ENCODE measurements around the gene GPS1.
A peak's percentile ranks its signal among the peaks of the same experiment; 100 is the strongest.

GPS1 gene

DNA sequence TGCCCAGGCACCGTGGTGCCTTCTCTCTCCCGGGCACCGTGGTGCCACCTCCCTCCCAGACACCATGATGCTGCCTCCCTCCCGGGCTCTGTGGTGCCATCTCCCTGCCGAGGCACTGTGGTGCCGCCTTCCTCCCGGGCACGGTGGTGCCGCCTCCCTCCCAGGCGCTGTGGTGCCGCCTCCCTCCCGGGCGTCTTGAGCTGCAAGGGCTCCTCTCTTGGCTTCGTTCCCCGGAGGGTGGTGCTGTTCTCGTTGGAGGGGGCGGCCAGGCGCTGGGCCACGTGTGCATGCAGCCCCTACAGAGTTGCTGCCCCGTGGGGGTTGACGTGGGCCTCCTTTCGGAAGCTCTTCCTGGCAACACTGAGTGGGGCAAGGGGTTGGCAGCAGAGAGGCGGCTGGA is 37.3 kb upstream of the GPS1 start:
- no peak for DNase-seq (ENCODE audit: low read depth, low spot score)

- DNase-seq (ENCODE audit: low read depth, low spot score) = no peak
Observed at GRCh38 chr17:82014971-82015310, 36.8 kb upstream of the GPS1 start.

- no peak for DNase-seq (ENCODE audit: low read depth, low spot score)
Observed at GRCh38 chr17:82015311-82015971, 36.3 kb upstream of the GPS1 start.

GRCh38 chr17:82016061-82016874 is 35.4 kb upstream of the GPS1 start:
- no peak for DNase-seq (ENCODE audit: low read depth, low spot score)

DNA sequence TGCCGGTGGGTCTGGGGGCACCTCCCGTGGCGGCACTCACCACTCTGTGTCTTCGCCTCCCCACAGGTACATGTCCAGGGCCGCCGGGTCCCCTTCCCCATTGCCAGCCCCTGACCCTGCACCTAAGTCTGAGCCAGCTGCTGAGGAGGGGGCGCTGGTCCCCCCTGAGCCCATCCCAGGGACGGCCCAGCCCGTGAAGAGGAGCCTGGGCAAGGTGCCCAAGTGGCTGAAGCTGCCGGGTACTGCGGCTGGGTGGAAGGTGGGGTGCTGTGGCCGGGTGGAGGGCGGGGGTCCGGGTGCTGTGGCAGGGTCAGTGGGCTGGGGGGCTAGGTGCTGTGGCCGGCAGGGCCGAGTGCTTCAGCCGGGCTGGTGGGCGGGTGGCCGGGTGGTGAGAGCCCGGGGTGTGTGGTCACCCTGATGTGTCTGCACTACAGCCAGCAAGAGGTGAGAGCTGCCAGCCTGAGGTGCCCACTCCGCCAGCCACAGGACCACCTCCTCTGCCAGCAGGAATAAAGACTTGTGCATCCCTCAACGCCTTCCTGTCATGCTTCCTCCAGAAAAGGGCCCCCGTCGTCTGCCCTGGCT is 34.7 kb upstream of the GPS1 start:
- no peak for DNase-seq (ENCODE audit: low read depth, low spot score)

DNA sequence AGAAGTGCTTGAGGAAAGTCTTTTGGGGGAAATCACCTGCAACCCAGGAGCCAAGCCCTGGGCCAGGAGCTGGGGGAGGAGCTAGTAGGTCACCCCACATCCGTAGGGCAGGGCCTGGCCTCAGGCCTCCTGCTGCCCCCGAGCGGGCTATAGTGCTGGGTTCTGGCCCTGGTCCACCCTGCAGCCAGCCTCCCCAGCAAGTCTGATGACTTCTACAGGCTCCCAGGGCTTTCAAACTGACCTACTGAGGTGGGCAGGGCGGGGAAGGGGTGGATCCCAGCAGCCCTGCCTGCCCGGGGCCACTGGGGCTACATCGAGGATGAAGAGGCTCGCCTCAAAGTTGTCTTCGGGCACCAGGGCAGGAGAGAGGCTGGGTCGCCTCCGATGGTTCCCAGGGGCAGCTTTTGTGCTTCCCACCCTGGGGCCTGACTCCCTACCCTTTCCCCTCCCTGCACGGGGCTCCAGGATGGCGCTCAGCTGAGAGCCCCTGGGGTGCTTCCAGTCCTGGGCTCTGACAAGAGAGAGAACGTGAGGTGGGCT is 34.0 kb upstream of the GPS1 start:
- DNase-seq (ENCODE audit: low read depth, low spot score) = no peak

GRCh38 chr17:82018152-82018988 is 33.3 kb upstream of the GPS1 start:
- no peak for DNase-seq (ENCODE audit: low read depth, low spot score)

- DNase-seq (ENCODE audit: low read depth, low spot score) = no peak
Observed at GRCh38 chr17:82018989-82019689, 32.6 kb upstream of the GPS1 start.

DNA sequence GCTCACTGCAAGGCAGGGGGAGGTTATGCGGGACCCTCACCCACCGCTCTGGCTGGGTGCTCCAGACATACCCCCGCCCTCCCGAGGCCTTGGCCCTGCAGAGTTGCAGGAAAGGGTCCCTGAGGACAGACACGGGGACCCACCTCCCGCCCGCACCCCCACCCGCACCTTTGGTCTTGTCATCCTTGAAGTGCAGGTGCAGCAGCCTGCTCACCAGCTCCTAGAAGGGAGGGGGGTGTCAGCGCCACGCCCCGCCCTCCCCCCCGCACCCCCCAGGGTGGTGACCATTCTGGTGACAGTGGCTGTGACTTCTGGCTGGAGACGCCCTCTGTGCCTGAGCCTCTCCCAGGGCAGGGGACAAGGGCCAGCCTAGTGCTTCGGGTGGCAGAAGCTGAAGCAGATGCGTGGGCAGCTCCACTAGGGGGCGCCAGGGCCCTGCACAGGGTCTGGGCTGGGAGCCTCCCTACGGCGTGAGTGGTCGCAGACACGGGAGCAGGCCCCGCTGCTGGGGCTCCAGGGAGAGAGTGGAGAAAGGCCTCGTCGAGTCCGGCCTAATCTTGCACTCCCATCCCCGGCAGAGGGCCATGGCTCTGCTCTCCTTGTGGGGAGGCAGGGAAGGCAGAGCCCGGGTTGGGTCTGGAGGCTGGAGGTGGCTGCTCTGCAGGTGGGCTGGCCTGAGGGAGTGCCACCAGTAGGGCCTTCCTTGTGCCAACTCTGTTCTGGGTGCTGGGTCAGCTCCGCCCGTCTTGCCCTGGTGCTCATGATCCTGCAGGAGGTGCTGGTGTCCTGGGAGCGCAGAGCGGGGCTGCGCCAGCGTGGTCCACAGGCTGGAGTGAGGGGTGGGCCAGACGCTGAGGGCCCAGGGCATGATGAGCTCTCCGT is 31.8 kb upstream of the GPS1 start:
- DNase-seq (ENCODE audit: low read depth, low spot score) = no peak

- no peak for DNase-seq (ENCODE audit: low read depth, low spot score)
Observed at GRCh38 chr17:82020572-82021106, 31.1 kb upstream of the GPS1 start.

DNA sequence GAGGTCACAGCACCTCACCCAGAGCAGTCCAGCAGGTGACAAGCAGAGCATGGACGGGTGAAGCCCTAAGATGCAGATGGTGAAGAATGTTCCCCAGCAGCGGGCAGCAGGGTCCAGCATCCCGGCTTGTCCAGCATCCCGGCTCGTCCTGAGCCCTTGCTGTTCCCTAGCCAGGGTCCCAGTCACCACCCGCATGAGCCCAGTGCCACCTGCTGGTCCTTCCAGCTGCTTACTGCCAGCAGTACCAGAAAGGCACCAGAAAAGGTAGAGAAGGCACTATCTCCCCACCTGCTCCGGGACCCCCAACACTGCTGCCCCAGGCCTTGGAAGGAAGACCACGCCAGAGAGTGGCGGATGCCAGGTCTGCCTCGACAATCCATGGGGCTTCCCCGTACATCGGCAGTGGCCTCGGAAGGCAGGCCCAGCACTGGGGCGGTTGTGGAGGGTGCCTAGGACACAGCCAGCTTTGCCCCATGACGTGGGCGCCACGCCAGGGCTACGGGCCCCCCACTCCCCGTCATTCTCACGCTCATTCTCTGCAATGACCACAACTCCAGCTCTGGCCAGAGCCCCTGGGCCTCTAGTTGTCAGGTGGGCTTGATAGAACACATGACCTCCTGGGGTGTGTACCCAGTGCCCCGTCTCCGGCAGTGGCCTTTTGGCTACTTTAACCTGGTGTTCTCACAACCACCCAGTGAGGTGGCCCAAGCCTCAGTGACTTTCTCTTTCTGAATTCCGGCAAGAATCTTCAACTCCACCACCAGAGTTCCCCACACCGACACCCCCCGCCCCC is 30.4 kb upstream of the GPS1 start:
- DNase-seq (ENCODE audit: low read depth, low spot score) = no peak

- DNase-seq (ENCODE audit: low read depth, low spot score) = no peak
Observed at GRCh38 chr17:82021900-82022309, 29.8 kb upstream of the GPS1 start.

GRCh38 chr17:82022310-82022980 is 29.3 kb upstream of the GPS1 start, which contains the start of gene CENPX:
CENPX (minus strand) TSS chr17:82022878; CDS start chr17:82022861, 17 bp downstream.
- DNase-seq (ENCODE audit: low read depth, low spot score) = no peak

GRCh38 chr17:82022981-82023446 is 28.7 kb upstream of the GPS1 start, which contains the start of gene LRRC45:
LRRC45 (plus strand) TSS chr17:82023305; CDS start chr17:82023644, 339 bp downstream.
- peak; percentile 98 for DNase-seq (ENCODE audit: low read depth, low spot score)

- no peak for DNase-seq (ENCODE audit: low read depth, low spot score)
Observed at GRCh38 chr17:82023447-82024241, 28.1 kb upstream of the GPS1 start.

GRCh38 chr17:82024859-82025258 is 26.8 kb upstream of the GPS1 start:
- no peak for DNase-seq (ENCODE audit: low read depth, low spot score)

GRCh38 chr17:82025401-82026107 is 26.1 kb upstream of the GPS1 start:
- DNase-seq (ENCODE audit: low read depth, low spot score) = no peak
